PC-3 (cell line): Measurements from ENCODE around the gene ABTB2. TPM values are rescaled to one million over a fixed set of nuclear protein-coding genes. Genes with fewer than 3 reads are reported as not detected.
A peak's percentile ranks its signal among the peaks of the same experiment; 100 is the strongest.

Source experiments
- ATAC-seq: fragments of 200-7000 bp; cut with Tn5 transposase; 2 replicates; pipeline ENCODE4 v1.9.1; 2020; ENCODE audit warnings: mild to moderate bottlenecking, moderate library complexity
- BruUV-seq: library from RNA; stranded (reverse); fragments of 400-500 nt; replicated peaks from 2 replicates; lab custom pipeline; 2021; lab: Mats Ljungman, UMichigan
- CTCF ChIA-PET: fragments of 300-600 bp; sonication (Branson Sonifier 250); formaldehyde crosslinking; loops from one replicate; lab custom pipeline; 2022; ENCODE audit warnings: antibody characterized with exemption; lab: Charles Lee
- POLR2A ChIA-PET: fragments of 300-600 bp; sonication (Branson Sonifier 250); formaldehyde crosslinking; loops from one replicate; lab custom pipeline; 2022; ENCODE audit warnings: antibody characterized with exemption; ENCODE audit not compliant: unreplicated experiment; lab: Charles Lee
- DNase-seq: peaks from one replicate; pipeline ENCODE4 v3.0.0-alpha.2; 2015
- H2AFZ ChIP-seq: fragments of 300-600 bp; sonication (generic); 2 replicates; pipeline ENCODE4 v1.6.0; 2016; ENCODE audit warnings: antibody characterized with exemption, low read length
- H3F3A ChIP-seq: fragments of 300-600 bp; sonication (generic); one replicate; pipeline ENCODE4 v1.6.0; 2017; ENCODE audit warnings: antibody characterized with exemption, low read length, control low read depth, mild to moderate bottlenecking; ENCODE audit not compliant: unreplicated experiment
- H3K27ac ChIP-seq: fragments of 300-600 bp; sonication (generic); 2 replicates; pipeline ENCODE4 v1.5.1; 2016; ENCODE audit warnings: mild to moderate bottlenecking, low read length
- H3K27me3 ChIP-seq: fragments of 300-600 bp; sonication (generic); 2 replicates; pipeline ENCODE4 v1.6.1; 2016; ENCODE audit warnings: low read length, mixed read lengths
- H3K36me3 ChIP-seq: fragments of 300-600 bp; sonication (generic); 2 replicates; pipeline ENCODE4 v1.6.1; 2016; ENCODE audit warnings: low read depth, mixed run types, low read length, mixed read lengths
- H3K4me1 ChIP-seq: fragments of 300-600 bp; sonication (generic); 2 replicates; pipeline ENCODE4 v1.5.1; 2016; ENCODE audit warnings: low read length; ENCODE audit not compliant: insufficient read depth
- H3K4me2 ChIP-seq: fragments of 300-600 bp; sonication (generic); 2 replicates; pipeline ENCODE4 v1.6.0; 2016; ENCODE audit warnings: low read length
- H3K4me3 ChIP-seq: fragments of 300-600 bp; sonication (generic); 2 replicates; pipeline ENCODE4 v1.5.1; 2016; ENCODE audit warnings: mild to moderate bottlenecking, low read length, mixed read lengths
- H3K79me2 ChIP-seq: fragments of 300-600 bp; sonication (generic); 2 replicates; pipeline ENCODE4 v1.6.1; 2017; ENCODE audit warnings: low read length, mixed read lengths
- H3K9ac ChIP-seq: fragments of 300-600 bp; sonication (generic); 2 replicates; pipeline ENCODE4 v1.6.0; 2016; ENCODE audit warnings: mild to moderate bottlenecking, low read length
- H3K9me2 ChIP-seq: fragments of 300-600 bp; sonication (generic); replicated peaks from 2 replicates; pipeline ENCODE4 v1.6.1; 2016; ENCODE audit warnings: mixed run types, low read length, mixed read lengths
- H3K9me3 ChIP-seq: fragments of 300-600 bp; sonication (generic); 2 replicates; pipeline ENCODE4 v1.6.1; 2016; ENCODE audit warnings: low read length, mixed read lengths
- H4K20me1 ChIP-seq: fragments of 300-600 bp; sonication (generic); 2 replicates; pipeline ENCODE4 v1.6.1; 2016; ENCODE audit warnings: low read length, mixed read lengths
- CTCF ChIP-seq: fragments of 300-600 bp; sonication (generic); conservative IDR thresholded peaks from 2 replicates; pipeline ENCODE4 v1.5.1; 2017; ENCODE audit warnings: antibody characterized with exemption, low read depth, mild to moderate bottlenecking, low read length
- EZH2 ChIP-seq: fragments of 300-600 bp; sonication (generic); IDR thresholded peaks from one replicate; pipeline ENCODE4 v1.6.1; 2017; ENCODE audit warnings: antibody characterized with exemption, mild to moderate bottlenecking, low read length; ENCODE audit not compliant: unreplicated experiment
- EZH2phosphoT487 ChIP-seq: fragments of 300-600 bp; sonication (generic); IDR thresholded peaks from 2 replicates; pipeline ENCODE4 v1.6.1; 2018; ENCODE audit warnings: mild to moderate bottlenecking, antibody characterized with exemption, low read length, borderline replicate concordance
- intact Hi-C: fragments of 100-400 bp; cut with micrococcal nuclease; formaldehyde crosslinking; loops from 2 replicates; pipeline ENCODE4 v1.9.0; 2023
- total RNA-seq: library from RNA; depleted of rRNA; stranded (reverse); fragments of >200 nt; gene quantifications from 2 replicates; pipeline ENCODE4 v1.2.3, GENCODE V29; 2014

ABTB2 gene
- total RNA-seq, 1 experiment from 2014 or later = 5.2 TPM

GRCh38 chr11:34275486-34275885, 82.3 kb downstream of the ABTB2 start:
- no peak overlapping the region for H2AFZ ChIP-seq
- H3K4me3 ChIP-seq = peak overlapping the region; percentile 15; the same call in 1 of the 2 replicates
- H3K9me2 ChIP-seq = no peaks in the 10 kb centered on the region
- H3K9ac ChIP-seq = peak overlapping the region; percentile 12
- no TSS peak for BruUV-seq
- peak overlapping the region; percentile 82 for H3K27ac ChIP-seq
- H3K27me3 ChIP-seq = no peaks in the 10 kb centered on the region
- no peak for ATAC-seq
- ChIA-PET CTCF (no interaction called here), POLR2A (interaction anchor here (0.6 kb wide), 1 partner anchor 12 kb away, joined by 4 read pairs; no protein-coding TSS in a partner anchor)
- H3K79me2 ChIP-seq = no peaks in the 10 kb centered on the region
- peak overlapping the region; percentile 61 for H3K4me2 ChIP-seq
- no peaks in the 10 kb centered on the region for H3F3A ChIP-seq
- peak; percentile 11 for DNase-seq
- H4K20me1 ChIP-seq = no peaks in the 10 kb centered on the region
- intact Hi-C loops = loop anchor here (2.0 to 5.0 kb wide), 2 partner anchors 42 to 71 kb away; no protein-coding TSS in a partner anchor
- no peaks in the 10 kb centered on the region for H3K36me3 ChIP-seq
- no peaks in the 10 kb centered on the region for H3K9me3 ChIP-seq
- TF ChIP-seq EZH2 (no peak), EZH2phosphoT487 (no peak), CTCF (no peak)
- peaks cover 21% of the 10 kb centered on the region for H3K4me1 ChIP-seq

DNA sequence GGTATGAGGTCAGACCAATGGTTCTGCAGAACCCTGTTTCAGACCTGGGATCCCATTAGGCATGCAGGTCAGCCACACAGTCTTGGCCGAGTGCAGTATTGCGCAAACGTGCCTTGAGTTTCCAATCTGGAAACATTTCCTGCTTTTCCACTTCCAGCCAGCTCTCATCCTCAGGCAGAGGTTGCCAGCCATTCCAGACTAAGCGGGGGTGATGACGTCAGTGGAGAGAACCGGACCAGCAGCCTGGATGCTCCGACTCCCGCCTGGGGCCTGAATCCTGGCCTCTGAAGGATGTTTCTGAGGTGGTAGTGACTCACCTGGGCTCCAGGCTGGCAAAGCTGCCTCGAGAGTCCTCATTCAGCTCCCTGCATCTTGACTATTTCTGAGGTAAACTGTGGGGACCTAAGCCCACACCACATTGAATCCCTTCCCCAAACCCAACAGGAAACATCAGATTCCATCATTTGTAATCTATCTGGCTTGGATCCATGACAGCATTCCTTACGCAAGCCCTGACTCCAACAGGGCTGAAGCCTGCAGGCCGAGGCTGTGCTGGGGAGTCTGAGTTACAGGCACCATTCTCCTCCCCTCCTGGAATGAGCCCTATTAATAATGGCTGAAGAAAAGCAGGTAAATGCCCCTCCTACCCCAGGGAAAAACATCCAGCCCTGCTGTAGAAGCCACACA, 83.0 kb downstream of the ABTB2 start:
- no peaks in the 10 kb centered on the region for H3K79me2 ChIP-seq
- POLR2A ChIA-PET = no interaction called here

More for the DNA sequence above, 83.0 kb downstream of the ABTB2 start:
- Histone ChIP-seq H3K9me2 (no peaks in the 10 kb centered on the region), H3K27me3 (no peaks in the 10 kb centered on the region), H3F3A (no peaks in the 10 kb centered on the region), H3K27ac (peak overlapping the region; percentile 82), H3K4me3 (peak overlapping the region; percentile 15; the same call in 1 of the 2 replicates), H2AFZ (no peak overlapping the region), H3K4me1 (peaks cover 21% of the 10 kb centered on the region), H3K4me2 (peak overlapping the region; percentile 61), H3K36me3 (no peaks in the 10 kb centered on the region), H3K9me3 (no peaks in the 10 kb centered on the region), H3K9ac (peak overlapping the region; percentile 12), H4K20me1 (no peaks in the 10 kb centered on the region)
- no peak for TF ChIP-seq EZH2
- TF ChIP-seq EZH2phosphoT487 = no peak
- TF ChIP-seq CTCF = no peak
- ATAC-seq (peak; percentile 98), DNase-seq (peak; percentile 99)
- intact Hi-C loops = loop anchor here (2.0 to 5.0 kb wide), 2 partner anchors 42 to 70 kb away; no protein-coding TSS in a partner anchor
- CTCF ChIA-PET = no interaction called here
- no TSS peak for BruUV-seq
